RWPE1 (cell line): Measurements from ENCODE around the gene FAM174C.

Source experiments
- CTCF ChIA-PET: fragments of 350-600 bp; sonication (Branson Sonifier 250); formaldehyde crosslinking; extraction: SDS; loops from one replicate; lab custom pipeline; 2021; lab: Yijun Ruan, JAX
- POLR2A ChIA-PET: fragments of 400-600 bp; formaldehyde crosslinking; extraction: SDS; loops from one replicate; lab custom pipeline; 2020; ENCODE audit warnings: antibody characterized with exemption; ENCODE audit not compliant: low non-redundant PET; lab: Yijun Ruan, JAX
- DNase-seq: peaks from one replicate; pipeline ENCODE4 v3.0.0; 2012; ENCODE audit warnings: low spot score
- H3K27ac ChIP-seq: fragments of 450-650 bp; 2 replicates; pipeline ENCODE4 v1.5.1; 2017
- TF ChIP-seq, protein P1 (sequence below): fragments of 450-650 bp; conservative IDR thresholded peaks from 2 replicates; pipeline ENCODE4 v1.5.1; 2017; ENCODE audit warnings: low read depth, mild to moderate bottlenecking

Gene FAM174C

GRCh38 chr19:1237027-1237659 lies 38.2 kb upstream of the FAM174C start:
- CTCF ChIA-PET: interaction anchor here (0.5 kb wide), 1 partner anchor 55 kb away, joined by 4 read pairs; no protein-coding TSS in a partner anchor

DNA sequence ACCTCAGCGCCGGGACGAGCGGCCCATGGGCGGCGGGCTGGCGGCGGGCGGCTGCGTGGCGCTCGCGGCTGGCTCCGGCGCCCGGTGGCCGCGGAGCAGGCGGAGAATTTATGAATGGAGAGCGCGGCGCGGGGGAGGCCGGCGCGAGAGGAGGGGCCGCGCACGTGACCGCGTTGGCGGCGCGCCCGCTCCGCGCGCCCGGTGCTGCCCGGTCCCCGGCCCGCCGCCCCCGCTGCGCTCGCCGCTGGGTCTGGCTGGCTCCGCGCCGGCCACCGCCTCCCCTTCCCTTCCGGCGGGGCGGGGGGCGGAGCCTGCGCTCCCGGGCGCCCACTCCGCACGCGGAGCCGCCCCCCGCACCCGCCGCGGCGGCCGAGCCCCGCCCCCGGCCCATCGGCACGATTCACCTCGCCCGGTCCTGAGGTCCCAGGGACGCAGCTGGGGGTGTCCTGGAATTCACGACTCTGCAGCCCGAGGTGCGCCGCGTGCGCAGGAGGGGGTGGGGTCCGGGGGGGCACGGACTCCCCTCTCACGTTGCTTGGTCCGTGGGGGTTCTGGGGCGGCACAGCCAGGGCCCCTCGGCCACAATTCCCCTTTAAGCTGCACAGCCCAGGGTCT lies 37.5 kb upstream of the FAM174C start, which contains the start of gene CBARP:
CBARP (minus strand) TSS at position 252 of the 615 bp plus-strand sequence. CDS start 1,905 bp downstream, outside the sequence.
- H3K27ac ChIP-seq: peak within 1 kb of the TSS; percentile 100
- ChIA-PET CTCF (interaction anchor here (1.0 to 1.5 kb wide), 2 partner anchors 14 to 138 kb away, joined by 4 to 5 read pairs; no protein-coding TSS in a partner anchor), POLR2A (interaction anchor here (0.5 kb wide), 1 partner anchor 9 kb away, joined by 6 read pairs; no protein-coding TSS in a partner anchor)
- DNase-seq: no peak
- TF ChIP-seq, protein P1, sequence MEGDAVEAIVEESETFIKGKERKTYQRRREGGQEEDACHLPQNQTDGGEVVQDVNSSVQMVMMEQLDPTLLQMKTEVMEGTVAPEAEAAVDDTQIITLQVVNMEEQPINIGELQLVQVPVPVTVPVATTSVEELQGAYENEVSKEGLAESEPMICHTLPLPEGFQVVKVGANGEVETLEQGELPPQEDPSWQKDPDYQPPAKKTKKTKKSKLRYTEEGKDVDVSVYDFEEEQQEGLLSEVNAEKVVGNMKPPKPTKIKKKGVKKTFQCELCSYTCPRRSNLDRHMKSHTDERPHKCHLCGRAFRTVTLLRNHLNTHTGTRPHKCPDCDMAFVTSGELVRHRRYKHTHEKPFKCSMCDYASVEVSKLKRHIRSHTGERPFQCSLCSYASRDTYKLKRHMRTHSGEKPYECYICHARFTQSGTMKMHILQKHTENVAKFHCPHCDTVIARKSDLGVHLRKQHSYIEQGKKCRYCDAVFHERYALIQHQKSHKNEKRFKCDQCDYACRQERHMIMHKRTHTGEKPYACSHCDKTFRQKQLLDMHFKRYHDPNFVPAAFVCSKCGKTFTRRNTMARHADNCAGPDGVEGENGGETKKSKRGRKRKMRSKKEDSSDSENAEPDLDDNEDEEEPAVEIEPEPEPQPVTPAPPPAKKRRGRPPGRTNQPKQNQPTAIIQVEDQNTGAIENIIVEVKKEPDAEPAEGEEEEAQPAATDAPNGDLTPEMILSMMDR: no peak

More at GRCh38 chr19:1237027-1237659, 38.2 kb upstream of the FAM174C start:
- POLR2A ChIA-PET: no interaction called here
- DNase-seq: no peak
- peak overlapping the region; percentile 100 for H3K27ac ChIP-seq
- TF ChIP-seq, protein P1: no peak

DNA sequence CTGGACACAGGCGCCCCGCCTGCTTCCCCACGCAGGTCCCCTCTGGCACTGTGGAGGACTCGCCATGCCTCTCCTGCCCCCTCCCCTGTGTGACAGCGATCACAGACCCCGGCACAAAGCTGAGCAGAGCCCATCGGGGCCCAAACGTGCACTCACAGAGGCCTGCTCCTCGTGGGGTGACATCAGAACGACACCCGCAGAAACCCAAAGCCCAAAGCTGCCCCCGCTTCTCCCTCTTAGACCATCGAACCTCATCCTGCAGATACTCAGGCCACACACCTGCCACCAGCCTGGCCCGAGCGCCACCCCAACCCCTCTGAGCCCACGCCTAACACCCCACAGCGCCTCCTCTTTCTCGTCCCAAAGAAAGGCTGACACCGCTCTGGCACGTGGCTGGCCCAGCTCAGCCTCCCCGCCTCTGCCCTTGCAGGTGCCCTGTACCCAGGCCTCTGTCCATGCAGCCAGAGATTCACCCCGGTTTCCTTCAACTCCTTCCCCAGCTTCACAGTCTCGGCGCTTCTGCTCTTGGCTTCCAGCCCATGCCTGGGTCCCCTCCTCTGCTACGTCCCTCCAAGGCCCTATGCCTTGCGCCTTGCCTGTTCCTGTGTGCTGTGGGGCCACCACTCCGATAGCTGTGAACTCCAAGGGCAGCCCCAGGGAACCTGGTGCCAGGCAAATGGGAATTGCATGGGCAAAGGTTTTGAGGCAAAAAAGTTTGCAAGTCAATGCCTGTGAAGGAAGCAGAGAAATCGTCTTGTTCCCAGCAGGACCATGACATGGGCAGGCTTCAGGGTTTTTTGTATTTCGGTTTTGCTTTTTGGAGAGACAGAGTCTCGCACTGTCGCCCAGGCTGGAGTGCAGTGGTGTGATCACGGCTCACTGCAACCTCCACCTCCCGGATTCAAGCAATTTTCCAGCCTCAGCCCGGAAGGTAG lies 36.7 kb upstream of the FAM174C start:
- POLR2A ChIA-PET: interaction anchor here (0.5 to 0.7 kb wide), 2 partner anchors 8 to 31 kb away, joined by 3 to 6 read pairs; no protein-coding TSS in a partner anchor
- DNase-seq: no peak
- peak overlapping the region; percentile 100 for H3K27ac ChIP-seq
- CTCF ChIA-PET: interaction anchor here (0.5 to 1.5 kb wide), 5 partner anchors 15 to 375 kb away, joined by 3 to 5 read pairs (median 3); no protein-coding TSS in a partner anchor
- TF ChIP-seq, protein P1: no peak

DNA sequence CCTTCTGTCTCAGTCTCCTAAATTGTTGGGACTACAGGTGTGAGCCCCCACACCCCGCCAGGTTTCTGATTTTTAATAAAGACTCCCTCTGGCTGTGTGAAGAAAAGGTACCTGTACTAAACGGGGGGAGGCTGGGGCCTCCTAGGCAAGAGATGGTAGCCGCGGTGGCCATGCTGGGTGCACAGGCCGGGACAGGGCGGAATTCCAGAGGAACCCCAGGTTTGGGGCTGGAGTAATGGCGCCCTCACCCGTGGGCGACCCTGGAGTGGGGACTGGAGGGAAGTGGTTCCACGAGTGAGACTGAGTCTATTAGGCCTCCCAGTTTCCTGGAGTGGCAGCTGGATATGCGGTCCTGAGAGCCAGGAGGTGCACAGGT lies 35.9 kb upstream of the FAM174C start:
- CTCF ChIA-PET: interaction anchor here (0.7 to 1.5 kb wide), 2 partner anchors 16 to 71 kb away, joined by 3 to 5 read pairs; no protein-coding TSS in a partner anchor
- POLR2A ChIA-PET: interaction anchor here (0.7 kb wide), 1 partner anchor 30 kb away, joined by 3 read pairs; no protein-coding TSS in a partner anchor
- H3K27ac ChIP-seq: peak overlapping the region; percentile 100
- TF ChIP-seq, protein P1: no peak
- no peak for DNase-seq

DNA sequence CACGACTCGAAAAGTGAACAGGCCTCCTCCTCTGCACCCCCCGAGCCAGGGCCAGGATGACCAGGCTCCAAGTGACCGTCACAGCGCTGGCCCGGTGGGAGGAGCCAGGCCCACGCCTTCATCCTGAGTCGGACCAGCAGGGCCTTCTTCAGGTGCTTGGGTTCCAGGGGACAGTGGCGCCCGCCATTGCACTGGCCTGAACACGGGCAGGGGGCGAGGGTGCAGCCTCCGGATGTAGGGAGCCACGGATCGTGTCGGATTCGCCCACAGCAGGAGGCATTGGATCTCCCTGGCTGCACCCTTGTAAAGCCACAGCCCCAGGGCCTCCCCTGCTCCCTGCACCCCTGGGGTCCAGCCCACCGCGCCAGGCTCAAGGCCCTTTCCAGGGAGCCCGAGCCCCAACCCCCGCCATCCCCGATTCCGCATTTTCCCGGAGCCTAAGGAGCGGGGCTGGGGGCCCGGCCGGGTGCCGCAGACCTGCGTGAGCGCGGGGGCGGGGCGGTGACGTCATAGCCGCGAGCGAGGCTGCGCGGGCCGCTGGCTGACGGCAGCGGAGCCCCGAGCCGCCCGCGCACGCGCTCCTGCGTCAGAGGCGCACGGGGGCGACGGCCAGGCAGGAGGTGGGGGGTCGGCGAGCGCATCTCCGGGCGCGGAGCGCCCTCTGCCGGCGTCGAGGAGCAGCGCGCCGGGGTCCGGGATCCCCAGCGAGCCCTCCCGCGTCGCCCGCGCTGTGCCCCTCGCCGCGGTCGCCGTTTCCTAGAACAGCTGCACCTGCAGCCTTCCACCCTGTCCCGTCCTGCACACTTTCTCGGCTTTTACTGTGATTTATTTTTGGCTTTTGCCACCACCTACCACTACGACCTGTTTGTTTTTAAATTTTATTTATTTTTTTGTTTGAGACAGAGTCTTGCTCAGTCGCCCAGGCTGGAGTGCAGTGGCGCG lies 35.3 kb upstream of the FAM174C start:
- CTCF ChIA-PET: interaction anchor here (0.6 to 1.6 kb wide), 6 partner anchors 8 to 127 kb away, joined by 3 to 5 read pairs (median 4); no protein-coding TSS in a partner anchor
- H3K27ac ChIP-seq: peak overlapping the region; percentile 100
- POLR2A ChIA-PET: interaction anchor here (0.6 kb wide), 1 partner anchor 53 kb away, joined by 3 read pairs; no protein-coding TSS in a partner anchor
- TF ChIP-seq, protein P1: peak; percentile 91
- peak; percentile 87 for DNase-seq
